Forelimb muscle (tissue), 1 donor: Measurements from ENCODE around the gene DAB2. TPM values are rescaled to one million over a fixed set of nuclear protein-coding genes. Genes with fewer than 3 reads are reported as not detected.

Source experiments
- DNase-seq: peaks from one replicate; pipeline ENCODE4 v3.0.0-alpha.2; 2013; ENCODE audit warnings: low read depth
- polyA plus RNA-seq: library from polyadenylated mRNA; unstranded; fragments of 120-200 nt; gene quantifications from one replicate; pipeline ENCODE4 v1.2.1, GENCODE V29; 2013; ENCODE audit not compliant: insufficient read length

The DAB2 gene
- polyA plus RNA-seq, 1 donor: 84.7 TPM

DNA sequence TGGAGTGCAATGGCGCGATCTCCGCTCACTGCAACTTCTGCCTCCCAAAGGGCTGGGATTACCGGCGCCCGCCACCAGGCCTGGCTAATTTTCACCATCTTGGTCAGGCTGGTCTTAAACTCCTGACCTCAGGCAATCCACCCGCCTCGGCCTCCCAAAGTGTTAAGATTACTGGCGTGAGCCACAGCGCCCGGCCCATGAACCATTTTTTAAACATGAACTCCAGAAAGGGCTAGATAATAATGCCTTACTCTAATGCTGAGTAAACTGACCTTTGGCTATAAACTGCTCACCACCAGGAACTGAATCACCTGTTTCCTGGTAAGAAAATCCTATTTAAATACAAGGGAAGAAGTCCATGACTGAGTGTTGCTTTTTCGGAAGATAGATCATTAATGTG, 23.2 kb upstream of the DAB2 start:
- DNase-seq: no peak

- no peak for DNase-seq
Observed at GRCh38 chr5:39447059-39447458, 22.3 kb upstream of the DAB2 start.

GRCh38 chr5:39446231-39446630, 21.5 kb upstream of the DAB2 start:
- no peak for DNase-seq

DNA sequence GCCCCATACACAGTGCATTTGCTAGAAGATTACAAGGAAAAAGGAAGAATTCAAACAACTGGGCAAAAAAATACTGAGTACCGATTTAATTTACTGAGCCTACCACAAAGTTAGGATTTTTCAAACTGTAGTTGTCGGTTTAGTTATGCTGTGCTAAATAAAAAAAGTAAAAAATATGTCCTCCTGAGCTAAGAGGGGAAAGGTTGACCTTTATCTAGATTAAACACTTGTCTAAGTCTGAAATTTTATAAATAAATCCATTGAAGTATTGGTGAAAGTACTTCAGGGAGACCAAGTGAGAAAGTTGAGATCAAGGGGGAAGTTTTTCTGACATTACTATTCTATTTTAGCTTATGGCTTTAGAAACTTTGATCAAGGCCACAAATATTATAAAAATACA, 19.1 kb upstream of the DAB2 start:
- no peak for DNase-seq

GRCh38 chr5:39442991-39443390, 18.2 kb upstream of the DAB2 start:
- no peak for DNase-seq

DNA sequence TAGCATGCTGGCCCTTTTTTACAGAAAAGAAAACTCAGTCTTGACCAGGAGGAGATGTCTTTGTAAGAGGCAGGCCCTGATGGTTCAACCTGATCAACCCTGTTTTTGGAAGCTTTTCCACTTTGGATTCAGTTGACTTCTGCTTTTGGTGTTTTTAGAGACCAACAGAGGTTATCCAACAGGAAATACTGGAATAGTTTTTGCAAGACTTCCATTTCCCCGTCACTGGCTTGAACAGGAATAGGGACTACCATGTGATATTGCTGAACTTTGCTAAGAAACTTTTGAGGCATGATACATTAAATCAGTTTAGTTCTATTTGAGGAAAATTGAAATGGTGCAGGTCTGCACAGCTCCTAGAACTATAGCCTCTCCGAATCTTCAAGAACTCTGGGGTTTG, 17.1 kb upstream of the DAB2 start:
- DNase-seq: no peak

- DNase-seq: no peak
Observed at GRCh38 chr5:39440958-39441624, 16.3 kb upstream of the DAB2 start.

GRCh38 chr5:39440192-39440957, 15.6 kb upstream of the DAB2 start:
- DNase-seq: no peak

DNA sequence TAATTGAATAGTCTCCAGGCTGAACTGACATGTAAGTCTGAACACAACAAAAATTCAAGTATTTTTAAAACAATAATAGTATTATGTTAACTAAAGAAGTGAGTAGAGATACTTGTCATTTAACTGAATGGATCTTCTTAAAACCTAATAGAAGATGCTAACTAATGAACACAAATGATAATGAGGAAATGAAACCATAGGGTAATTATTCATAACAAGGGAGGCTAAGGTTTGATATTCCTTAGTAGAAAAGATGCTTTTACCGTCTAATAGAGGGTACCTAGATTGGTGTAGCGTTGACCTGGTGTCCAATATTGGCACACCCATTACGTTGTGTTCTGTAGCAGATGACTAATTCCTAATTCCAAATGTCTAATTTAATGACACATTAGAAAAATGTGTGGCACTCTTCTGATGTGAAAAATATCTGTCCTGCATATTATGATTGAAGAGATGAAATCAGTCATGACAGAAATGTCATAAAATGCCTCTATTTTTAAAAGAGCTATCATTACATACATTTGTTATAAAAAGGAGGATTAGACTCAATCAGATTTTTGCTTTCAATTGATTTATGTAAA, 14.9 kb upstream of the DAB2 start:
- DNase-seq: no peak

DNA sequence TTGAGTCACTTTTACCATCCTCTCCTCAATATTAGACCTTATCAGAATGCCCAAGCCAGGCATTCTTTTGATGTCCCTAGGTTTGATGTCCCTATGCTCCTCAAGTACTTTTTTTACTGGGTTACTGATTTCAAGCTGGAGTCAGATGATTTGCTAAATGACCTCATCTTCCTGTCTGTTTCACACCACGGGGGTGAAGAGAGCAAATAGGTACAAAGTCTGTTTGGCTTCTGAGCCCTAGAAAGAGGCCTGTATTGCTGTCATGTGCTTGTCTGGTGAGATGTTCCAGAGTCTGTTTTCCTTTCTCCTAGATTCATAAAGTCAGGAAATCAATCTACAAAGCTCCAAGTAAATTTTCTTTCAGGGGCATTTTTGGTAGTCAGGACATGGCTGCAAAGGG, 12.7 kb upstream of the DAB2 start:
- DNase-seq: no peak

GRCh38 chr5:39433848-39434247, 9.1 kb upstream of the DAB2 start:
- DNase-seq: no peak

DNA sequence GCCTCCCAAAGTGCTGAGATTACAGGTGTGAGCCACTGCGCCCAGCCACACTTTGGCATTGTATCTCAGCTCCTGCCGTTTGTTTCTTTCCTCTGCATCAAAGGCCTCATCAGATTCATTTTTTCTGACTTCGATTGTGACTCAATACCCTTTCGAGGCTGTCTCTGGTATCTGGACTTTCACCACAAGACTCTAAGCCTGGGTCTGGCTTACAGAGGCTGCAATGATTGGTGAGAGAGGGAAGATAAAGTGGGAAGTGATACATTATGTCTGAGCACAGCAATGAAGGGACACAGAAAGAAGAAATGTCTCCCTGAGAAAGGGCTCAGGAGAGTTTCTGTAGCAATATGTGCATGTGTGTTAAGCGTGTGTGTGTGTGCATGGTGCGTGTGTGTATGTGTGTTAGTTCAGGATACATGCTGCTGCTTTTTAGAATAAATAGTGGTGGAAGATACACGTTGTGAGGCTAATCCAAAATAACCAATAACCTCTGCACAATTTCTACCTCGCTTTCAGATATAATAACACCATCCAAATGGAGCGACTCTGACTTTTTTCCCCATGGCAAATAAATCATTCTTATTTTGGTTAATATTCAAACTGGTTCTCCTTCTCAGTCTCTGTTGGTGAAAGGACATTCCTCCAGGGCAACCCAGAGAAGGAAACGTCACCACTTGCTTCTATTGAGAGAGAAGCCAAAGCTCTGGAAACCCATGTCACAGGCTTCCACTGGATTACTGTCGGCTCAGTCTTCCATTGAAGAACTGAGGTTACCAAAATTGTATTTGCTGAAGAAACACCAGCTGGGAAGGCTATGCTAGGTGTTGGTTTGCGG, 8.1 kb upstream of the DAB2 start:
- DNase-seq: no peak

GRCh38 chr5:39430461-39430860, 5.7 kb upstream of the DAB2 start:
- DNase-seq: no peak

DNA sequence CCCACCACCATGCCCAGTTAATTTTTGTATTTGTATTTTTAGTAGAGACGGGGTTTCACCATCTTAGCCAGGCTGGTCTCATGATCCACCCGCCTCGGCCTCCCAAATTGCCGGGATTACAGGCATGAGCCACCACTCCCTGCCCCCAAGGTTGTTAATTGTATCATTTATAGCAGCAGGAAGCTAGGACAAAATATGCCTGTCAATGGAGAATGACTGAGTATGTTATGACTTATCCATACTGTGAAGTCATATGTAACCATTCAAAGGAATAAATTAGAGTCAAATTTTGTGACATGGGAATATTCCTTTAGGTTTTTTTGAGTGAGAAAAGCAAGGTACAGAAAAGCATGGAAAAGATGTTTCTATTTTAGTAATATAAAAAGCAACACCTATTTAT, 3.9 kb upstream of the DAB2 start:
- no peak for DNase-seq

GRCh38 chr5:39427633-39428032, 2.9 kb upstream of the DAB2 start:
- no peak for DNase-seq

- DNase-seq: no peak
Observed at GRCh38 chr5:39427229-39427628, 2.4 kb upstream of the DAB2 start.

GRCh38 chr5:39426746-39427105, 1.9 kb upstream of the DAB2 start:
- DNase-seq: no peak

- no peak for DNase-seq
Observed at GRCh38 chr5:39426051-39426745, 1.4 kb upstream of the DAB2 start.

DNA sequence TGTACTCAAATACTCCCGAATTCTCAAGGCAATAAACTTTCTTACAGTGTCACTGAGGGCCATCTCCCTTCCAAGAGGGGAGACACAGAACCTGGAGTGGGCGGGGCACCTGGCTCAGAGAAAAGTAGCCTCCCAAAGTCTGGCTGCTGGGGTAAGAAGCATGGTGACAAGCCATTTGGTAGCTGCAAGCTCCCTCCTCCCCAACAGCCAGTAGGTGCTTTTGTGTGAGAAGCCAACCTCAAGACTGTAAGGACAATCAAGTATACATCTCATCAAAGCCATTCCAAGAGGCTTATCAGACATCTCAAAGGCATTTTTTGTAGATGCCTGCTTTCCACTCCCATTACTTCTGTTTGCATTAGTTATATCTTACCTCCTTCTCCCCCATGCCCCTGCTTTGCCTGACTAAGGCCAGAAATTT, 1.4 kb downstream of the DAB2 start:
- no peak for DNase-seq

DNA sequence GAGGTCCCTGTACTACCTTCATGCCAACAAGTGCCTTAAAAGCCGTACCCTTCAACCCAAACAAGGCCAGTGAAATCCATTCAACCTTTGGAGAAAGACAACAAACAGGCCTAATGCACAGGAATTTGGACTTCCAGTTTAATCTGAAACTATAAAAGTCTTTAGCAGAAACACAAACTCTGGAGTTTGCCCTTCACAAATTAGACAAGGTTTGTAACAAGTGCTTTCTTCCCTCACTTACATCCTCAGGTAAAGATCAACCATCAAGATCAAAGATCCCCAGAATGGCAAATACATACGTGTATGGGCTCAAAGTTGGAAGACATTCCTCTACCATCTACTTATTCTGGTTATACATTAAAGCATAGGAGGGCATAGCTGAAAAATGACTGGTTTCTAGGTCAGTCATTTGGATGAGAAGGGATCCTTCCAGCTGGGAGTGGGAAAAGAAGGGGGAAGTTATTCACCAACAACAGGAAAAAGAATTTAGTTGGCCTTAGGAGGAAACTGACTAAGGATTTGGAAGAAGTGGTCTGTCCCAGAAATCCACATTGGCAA, 2.0 kb downstream of the DAB2 start:
- DNase-seq: no peak

DNA sequence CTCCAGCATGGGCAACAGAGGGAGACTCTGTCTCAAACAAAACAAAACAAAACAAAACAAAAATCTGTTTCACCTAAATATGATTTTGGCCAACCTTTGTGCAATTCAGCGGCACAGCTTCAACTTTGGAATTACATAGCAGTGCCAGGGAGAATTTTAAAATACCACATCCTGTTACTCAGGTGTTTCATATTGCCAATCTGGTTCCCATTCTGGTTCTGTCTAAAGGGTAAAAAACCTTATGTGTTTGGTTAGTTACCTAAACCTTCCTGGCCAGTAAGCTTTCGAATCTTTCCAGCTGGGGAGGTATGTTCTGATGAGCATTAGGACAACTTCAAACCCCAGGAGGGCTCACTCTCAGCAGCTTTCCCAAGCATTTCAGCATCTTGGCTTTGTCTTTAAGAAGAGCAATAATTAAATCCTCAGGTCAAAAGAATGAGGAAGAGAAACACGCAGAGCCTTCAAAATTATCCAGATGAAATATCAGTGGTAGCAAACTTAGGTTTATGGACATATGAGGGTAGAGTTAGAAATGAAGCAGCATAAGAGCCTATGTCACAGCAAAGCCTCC, 2.7 kb downstream of the DAB2 start:
- no peak for DNase-seq
